ENCODE results near the gene PITX1.

DNA sequence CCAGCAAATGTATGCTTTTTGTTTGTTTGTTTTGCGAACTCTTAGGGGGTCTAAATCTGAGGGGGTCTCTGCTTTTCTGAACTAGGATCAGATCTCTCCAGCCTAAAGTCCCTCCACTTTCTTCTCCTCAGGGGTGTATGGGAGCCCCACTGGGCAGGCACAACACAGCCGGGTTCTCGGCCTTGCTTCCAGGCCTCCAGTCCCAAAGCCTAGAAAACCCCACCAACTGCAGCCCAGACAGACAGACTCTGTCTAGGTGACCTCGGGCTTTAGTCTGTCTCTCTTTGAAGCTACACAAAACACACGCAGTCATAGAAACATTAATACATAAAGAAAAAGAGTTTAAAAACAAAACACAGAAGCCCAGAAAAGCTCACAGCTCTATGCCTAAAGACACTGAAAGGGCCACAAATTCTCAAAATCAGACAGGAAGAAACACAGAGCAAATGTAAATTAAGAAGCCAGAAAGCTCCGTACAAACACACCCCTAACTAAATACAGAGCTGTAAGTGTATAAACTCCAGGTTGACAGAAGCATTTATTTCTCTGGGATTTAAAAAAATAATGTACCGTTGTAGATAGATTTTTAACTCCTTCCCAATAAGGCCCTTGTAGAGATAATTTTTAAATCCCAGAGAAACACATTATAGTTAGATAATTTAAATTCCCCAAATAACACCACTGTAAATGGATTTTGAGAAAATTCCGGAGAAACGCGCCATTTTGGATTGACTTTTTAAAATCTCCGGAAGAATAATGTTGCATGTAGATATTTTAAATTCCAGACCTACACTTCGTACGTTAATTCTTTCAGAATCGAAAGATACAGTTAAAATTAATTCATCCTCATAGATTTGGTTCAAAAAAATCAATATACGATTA, 2.0 kb downstream of the PITX1 start:
- TF ChIP-seq, protein P1, sequence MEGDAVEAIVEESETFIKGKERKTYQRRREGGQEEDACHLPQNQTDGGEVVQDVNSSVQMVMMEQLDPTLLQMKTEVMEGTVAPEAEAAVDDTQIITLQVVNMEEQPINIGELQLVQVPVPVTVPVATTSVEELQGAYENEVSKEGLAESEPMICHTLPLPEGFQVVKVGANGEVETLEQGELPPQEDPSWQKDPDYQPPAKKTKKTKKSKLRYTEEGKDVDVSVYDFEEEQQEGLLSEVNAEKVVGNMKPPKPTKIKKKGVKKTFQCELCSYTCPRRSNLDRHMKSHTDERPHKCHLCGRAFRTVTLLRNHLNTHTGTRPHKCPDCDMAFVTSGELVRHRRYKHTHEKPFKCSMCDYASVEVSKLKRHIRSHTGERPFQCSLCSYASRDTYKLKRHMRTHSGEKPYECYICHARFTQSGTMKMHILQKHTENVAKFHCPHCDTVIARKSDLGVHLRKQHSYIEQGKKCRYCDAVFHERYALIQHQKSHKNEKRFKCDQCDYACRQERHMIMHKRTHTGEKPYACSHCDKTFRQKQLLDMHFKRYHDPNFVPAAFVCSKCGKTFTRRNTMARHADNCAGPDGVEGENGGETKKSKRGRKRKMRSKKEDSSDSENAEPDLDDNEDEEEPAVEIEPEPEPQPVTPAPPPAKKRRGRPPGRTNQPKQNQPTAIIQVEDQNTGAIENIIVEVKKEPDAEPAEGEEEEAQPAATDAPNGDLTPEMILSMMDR (conservative IDR thresholded peaks at IDR 0.05; ENCODE audit: low read length), result no peak
- TF ChIP-seq EZH2phosphoT487 (IDR thresholded peaks at IDR 0.05; ENCODE audit: borderline replicate concordance, low read depth, low read length), result no peak
